Measurements from ENCODE around the gene MCU. TPM values are rescaled to one million over a fixed set of nuclear protein-coding genes. Genes with fewer than 3 reads are reported as not detected.

MCU gene
- total and polyA plus RNA-seq, 2 experiments from 2014 or later: 31.6 to 41.7 TPM

DNA sequence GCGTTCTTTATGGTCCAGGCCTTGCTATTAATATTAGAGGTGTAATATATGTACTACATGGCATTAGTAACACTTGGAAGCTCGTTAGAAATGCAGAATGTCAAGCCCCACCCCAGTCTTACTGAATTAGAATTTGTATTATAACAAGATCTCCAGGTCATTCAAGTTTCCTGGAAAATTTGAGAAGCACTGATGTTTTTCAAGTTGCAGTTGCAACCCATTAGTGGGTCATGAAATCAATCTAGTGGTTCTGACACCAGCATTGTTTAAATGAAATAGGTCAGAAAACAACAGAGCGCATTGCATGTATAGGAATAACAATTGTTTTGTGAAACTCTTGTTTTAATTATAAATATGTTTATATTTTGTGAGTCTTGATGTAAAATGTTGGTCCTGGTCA lies 37.2 kb upstream of the MCU start:
- no peak overlapping the region for H3K27ac ChIP-seq
- no peak overlapping the region for H2AFZ ChIP-seq
- H3K9me2 ChIP-seq (replicated peaks; ENCODE audit: insufficient read depth): no peaks in the 10 kb centered on the region
- H3K79me2 ChIP-seq: no peaks in the 10 kb centered on the region
- no peak for DNase-seq (ENCODE audit: low spot score)
- no peaks in the 10 kb centered on the region for H4K20me1 ChIP-seq (ENCODE audit: insufficient read depth, poor library complexity, severe bottlenecking)
- no peak overlapping the region for H3K4me3 ChIP-seq
- no peak overlapping the region for H3K4me2 ChIP-seq
- H3K9me3 ChIP-seq (ENCODE audit: low read depth): no peaks in the 10 kb centered on the region
- TF ChIP-seq EZH2phosphoT487 (IDR thresholded peaks at IDR 0.05; ENCODE audit: low read depth, severe bottlenecking, unreplicated experiment) (no peak), EZH2 (IDR thresholded peaks at IDR 0.05; ENCODE audit: borderline replicate concordance) (no peak)
- TF ChIP-seq, protein P1, sequence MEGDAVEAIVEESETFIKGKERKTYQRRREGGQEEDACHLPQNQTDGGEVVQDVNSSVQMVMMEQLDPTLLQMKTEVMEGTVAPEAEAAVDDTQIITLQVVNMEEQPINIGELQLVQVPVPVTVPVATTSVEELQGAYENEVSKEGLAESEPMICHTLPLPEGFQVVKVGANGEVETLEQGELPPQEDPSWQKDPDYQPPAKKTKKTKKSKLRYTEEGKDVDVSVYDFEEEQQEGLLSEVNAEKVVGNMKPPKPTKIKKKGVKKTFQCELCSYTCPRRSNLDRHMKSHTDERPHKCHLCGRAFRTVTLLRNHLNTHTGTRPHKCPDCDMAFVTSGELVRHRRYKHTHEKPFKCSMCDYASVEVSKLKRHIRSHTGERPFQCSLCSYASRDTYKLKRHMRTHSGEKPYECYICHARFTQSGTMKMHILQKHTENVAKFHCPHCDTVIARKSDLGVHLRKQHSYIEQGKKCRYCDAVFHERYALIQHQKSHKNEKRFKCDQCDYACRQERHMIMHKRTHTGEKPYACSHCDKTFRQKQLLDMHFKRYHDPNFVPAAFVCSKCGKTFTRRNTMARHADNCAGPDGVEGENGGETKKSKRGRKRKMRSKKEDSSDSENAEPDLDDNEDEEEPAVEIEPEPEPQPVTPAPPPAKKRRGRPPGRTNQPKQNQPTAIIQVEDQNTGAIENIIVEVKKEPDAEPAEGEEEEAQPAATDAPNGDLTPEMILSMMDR (IDR thresholded peaks at IDR 0.05; ENCODE audit: poor library complexity): no peak
- 57% methylated on average over 3 of the region's 3 CpGs for WGBS (ENCODE audit: low lambda C conversion rate, missing lambda C conversion rate)
- H3K27me3 ChIP-seq: no peaks in the 10 kb centered on the region
- no peaks in the 10 kb centered on the region for H3K36me3 ChIP-seq (replicated peaks; ENCODE audit: insufficient read depth, low read depth)
- no peaks in the 10 kb centered on the region for H3K4me1 ChIP-seq (ENCODE audit: insufficient read depth)

DNA sequence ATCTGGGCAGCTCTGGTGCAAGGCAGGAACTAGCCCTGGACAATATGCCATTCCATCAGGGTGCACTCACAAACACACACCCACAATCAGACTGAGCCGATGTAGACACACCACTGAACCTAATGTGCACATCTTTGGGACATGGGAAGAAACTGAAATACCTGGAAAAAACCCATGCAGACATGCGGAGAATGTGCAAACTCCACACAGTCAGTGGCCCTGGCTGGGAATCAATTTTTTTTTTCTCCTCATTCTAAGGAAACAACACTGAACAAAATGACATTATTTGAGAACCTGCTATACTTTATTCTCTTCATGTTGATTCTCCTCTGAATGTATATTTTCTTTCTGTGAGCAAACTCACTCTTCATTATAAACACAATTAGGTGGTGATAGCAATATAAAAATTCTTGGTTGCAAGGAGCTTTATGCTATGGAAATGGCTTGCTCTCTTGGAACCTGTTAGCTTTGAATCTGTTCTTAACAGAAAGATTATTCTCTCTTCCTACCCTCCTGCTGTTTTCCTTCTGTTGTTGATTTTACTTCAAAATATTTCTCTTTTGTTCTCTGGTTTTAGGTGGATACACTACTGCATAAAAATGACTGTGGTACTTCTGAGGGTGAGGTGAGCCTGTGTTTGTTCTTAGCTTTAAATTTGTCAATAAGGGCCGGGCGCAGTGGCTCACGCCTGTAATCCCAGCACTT lies 33.1 kb upstream of the MCU start:
- 64% methylated on average over 5 of the region's 5 CpGs for whole genome bisulfite sequencing (ENCODE audit: low lambda C conversion rate, missing lambda C conversion rate)
- no peak overlapping the region for H3K4me2 ChIP-seq

DNA sequence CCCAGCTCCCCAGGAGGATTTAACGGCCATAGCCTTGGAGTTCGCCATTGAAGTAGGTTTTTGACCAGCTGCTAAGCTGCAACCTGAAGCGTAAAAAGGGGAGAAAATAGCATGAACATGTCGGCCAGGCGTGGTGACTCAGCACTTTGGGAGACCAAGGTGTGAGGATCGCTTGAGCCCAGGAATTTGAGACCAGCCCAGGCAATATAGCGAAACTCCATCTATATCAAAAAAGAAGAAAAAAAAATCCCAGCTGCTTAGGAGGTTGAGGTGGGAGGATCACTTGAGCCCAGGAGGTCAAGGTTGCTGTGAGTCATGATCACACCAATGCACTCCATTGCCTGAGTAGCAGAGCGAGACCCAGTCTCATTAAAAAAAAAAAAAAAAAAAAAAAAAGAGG lies 32.2 kb upstream of the MCU start:
- H3K4me3 ChIP-seq: no peak overlapping the region
- no peaks in the 10 kb centered on the region for H3K36me3 ChIP-seq (replicated peaks; ENCODE audit: insufficient read depth, low read depth)
- no peaks in the 10 kb centered on the region for H3K79me2 ChIP-seq
- H3K9me2 ChIP-seq (replicated peaks; ENCODE audit: insufficient read depth): no peaks in the 10 kb centered on the region
- no peak overlapping the region for H3K4me2 ChIP-seq
- no peak overlapping the region for H3K27ac ChIP-seq
- no peaks in the 10 kb centered on the region for H3K27me3 ChIP-seq
- no peak for DNase-seq (ENCODE audit: low spot score)
- TF ChIP-seq EZH2 (IDR thresholded peaks at IDR 0.05; ENCODE audit: borderline replicate concordance) (no peak), EZH2phosphoT487 (IDR thresholded peaks at IDR 0.05; ENCODE audit: low read depth, severe bottlenecking, unreplicated experiment) (no peak)
- TF ChIP-seq, protein P1 (IDR thresholded peaks at IDR 0.05; ENCODE audit: poor library complexity): no peak
- WGBS (ENCODE audit: low lambda C conversion rate, missing lambda C conversion rate): 94% methylated on average over 8 of the region's 8 CpGs
- no peaks in the 10 kb centered on the region for H3K4me1 ChIP-seq (ENCODE audit: insufficient read depth)
- no peaks in the 10 kb centered on the region for H3K9me3 ChIP-seq (ENCODE audit: low read depth)
- no peaks in the 10 kb centered on the region for H4K20me1 ChIP-seq (ENCODE audit: insufficient read depth, poor library complexity, severe bottlenecking)
- no peak overlapping the region for H2AFZ ChIP-seq

More for the DNA sequence above, 33.1 kb upstream of the MCU start:
- no peak for DNase-seq (ENCODE audit: low spot score)
- Histone ChIP-seq H3K79me2 (no peaks in the 10 kb centered on the region), H4K20me1 (ENCODE audit: insufficient read depth, poor library complexity, severe bottlenecking) (no peaks in the 10 kb centered on the region), H3K9me2 (replicated peaks; ENCODE audit: insufficient read depth) (no peaks in the 10 kb centered on the region), H3K4me1 (ENCODE audit: insufficient read depth) (no peaks in the 10 kb centered on the region), H2AFZ (no peak overlapping the region), H3K36me3 (replicated peaks; ENCODE audit: insufficient read depth, low read depth) (no peaks in the 10 kb centered on the region), H3K27ac (no peak overlapping the region), H3K9me3 (ENCODE audit: low read depth) (no peaks in the 10 kb centered on the region), H3K27me3 (no peaks in the 10 kb centered on the region), H3K4me3 (no peak overlapping the region)
- no peak for TF ChIP-seq EZH2 (IDR thresholded peaks at IDR 0.05; ENCODE audit: borderline replicate concordance)
- TF ChIP-seq EZH2phosphoT487 (IDR thresholded peaks at IDR 0.05; ENCODE audit: low read depth, severe bottlenecking, unreplicated experiment): no peak
- TF ChIP-seq, protein P1 (IDR thresholded peaks at IDR 0.05; ENCODE audit: poor library complexity): no peak
